ENCODE data around the gene ZNF793.

The ZNF793 gene

DNA sequence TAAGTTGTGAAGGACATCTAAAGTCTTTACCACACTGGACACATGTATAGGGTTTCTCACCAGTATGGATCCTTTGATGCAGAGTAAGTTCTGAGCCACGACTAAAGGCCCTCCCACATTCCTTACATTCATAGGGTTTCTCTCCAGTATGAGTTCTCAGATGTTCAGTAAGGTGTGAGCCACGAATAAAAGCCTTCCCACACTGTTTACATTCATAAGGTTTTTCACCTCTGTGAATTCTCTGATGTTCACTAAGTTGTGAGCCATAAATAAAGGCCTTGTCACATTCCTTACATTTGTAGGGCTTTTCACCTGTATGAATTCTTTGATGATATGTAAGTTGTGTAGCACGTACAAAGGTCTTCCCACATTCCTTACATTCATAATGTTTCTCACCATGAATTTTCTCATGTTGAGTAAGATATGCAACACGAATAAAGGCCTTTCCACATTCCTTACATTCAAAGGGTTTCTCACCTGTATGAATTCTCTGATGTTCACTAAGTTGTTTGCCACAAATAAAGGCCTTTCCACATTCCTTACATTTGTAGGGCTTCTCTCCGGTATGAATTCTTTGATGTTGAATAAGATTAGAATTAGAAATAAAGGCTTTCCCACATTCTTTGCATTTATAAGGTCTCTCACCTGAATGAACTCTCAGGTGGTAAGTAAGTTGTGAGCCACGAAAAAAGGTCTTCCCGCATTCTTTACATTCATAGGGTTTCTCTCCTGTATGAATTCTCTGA is 58.1 kb downstream of the ZNF793 start:
- H3K4me1 ChIP-seq (ENCODE audit: control insufficient read depth, insufficient read depth, low read length) = no peaks in the 10 kb centered on the region
- peaks cover 5 to 22% of the 10 kb centered on the region in 2 experiments for H3K36me3 ChIP-seq (ENCODE audit: control insufficient read depth in 2 of 2, insufficient read depth in 1 of 2, low read length in 2 of 2)
- no peak for TF ChIP-seq ZNF211 (tag by site-specific recombination; IDR thresholded peaks at IDR 0.05; ENCODE audit: low read depth)
- peak; percentile 98; the same call in 1 of the 2 replicates for TF ChIP-seq TRIM28 (IDR thresholded peaks at IDR 0.05; ENCODE audit: borderline replicate concordance, low read length)
- no peak for TF ChIP-seq ZXDB (tag by site-specific recombination; IDR thresholded peaks at IDR 0.05)
- 0 out of 2 replicates have a peak, but pooled peaks have one; percentile 7 for TF ChIP-seq ZSCAN30 (tag by site-specific recombination; IDR thresholded peaks at IDR 0.05)
- TF ChIP-seq ZNF626 (tag by site-specific recombination; IDR thresholded peaks at IDR 0.05) = peak; percentile 33
- no peak for TF ChIP-seq MYNN (tag by site-specific recombination; IDR thresholded peaks at IDR 0.05; ENCODE audit: borderline replicate concordance)
- peak; percentile 97 for TF ChIP-seq ZNF274 (IDR thresholded peaks at IDR 0.05; ENCODE audit: low read length)
- peak; percentile 97 for TF ChIP-seq ZNF274 (tag by site-specific recombination; IDR thresholded peaks at IDR 0.05; ENCODE audit: borderline replicate concordance)
- TF ChIP-seq SCRT2 (tag by site-specific recombination; IDR thresholded peaks at IDR 0.05) = 0 out of 2 replicates have a peak, but pooled peaks have one; percentile 31
- 0 out of 2 replicates have a peak, but pooled peaks have one; percentile 13 for TF ChIP-seq ZNF174 (tag by site-specific recombination; IDR thresholded peaks at IDR 0.05)
- TF ChIP-seq ZNF571 (tag by site-specific recombination; IDR thresholded peaks at IDR 0.05) = peak; percentile 58; the same call in 1 of the 2 replicates
- TF ChIP-seq SETDB1 (IDR thresholded peaks at IDR 0.05; ENCODE audit: insufficient read length, low read length) = peak; percentile 100
- TF ChIP-seq ZNF621 (tag by site-specific recombination; IDR thresholded peaks at IDR 0.05) = no peak
- no peak overlapping the region for H3K4me3 ChIP-seq (ENCODE audit: low read depth, low read length)
- no peak overlapping the region for H3K27ac ChIP-seq (ENCODE audit: extremely low read depth, low read depth, low read length)
- ChIA-PET POLR2A (no interaction called here), CTCF (no interaction called here)
- peaks cover 54% of the 10 kb centered on the region for H3K9me3 ChIP-seq (ENCODE audit: control insufficient read depth, insufficient read depth, low read depth, low read length)

DNA sequence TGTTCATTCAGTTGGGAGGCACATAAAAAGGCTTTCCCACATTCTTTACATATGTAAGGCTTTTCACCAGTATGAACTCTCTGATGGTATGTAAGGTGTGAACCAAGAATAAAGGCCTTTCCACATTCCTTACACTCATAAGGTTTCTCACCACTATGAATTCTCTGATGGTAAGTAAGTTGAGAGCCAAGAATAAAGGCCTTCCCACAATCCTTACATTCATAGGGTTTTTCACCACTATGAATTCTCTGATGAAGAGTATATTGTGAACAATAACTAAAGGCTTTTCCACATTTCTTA is 58.6 kb downstream of the ZNF793 start:
- CTCF ChIA-PET = no interaction called here
- Histone ChIP-seq H3K36me3 (ENCODE audit: control insufficient read depth in 2 of 2, insufficient read depth in 1 of 2, low read length in 2 of 2) (peaks cover 5 to 22% of the 10 kb centered on the region in 2 experiments), H3K4me3 (ENCODE audit: low read depth, low read length) (no peak overlapping the region), H3K27ac (ENCODE audit: extremely low read depth, low read depth, low read length) (no peak overlapping the region), H3K4me1 (ENCODE audit: control insufficient read depth, insufficient read depth, low read length) (no peaks in the 10 kb centered on the region), H3K9me3 (ENCODE audit: control insufficient read depth, insufficient read depth, low read depth, low read length) (peaks cover 58% of the 10 kb centered on the region)
- peak; percentile 90 for TF ChIP-seq ZNF274 (IDR thresholded peaks at IDR 0.05; ENCODE audit: low read length)
- peak; percentile 91; the same call in 1 of the 2 replicates for TF ChIP-seq ZNF274 (tag by site-specific recombination; IDR thresholded peaks at IDR 0.05; ENCODE audit: borderline replicate concordance)
- TF ChIP-seq ZBTB7A (tag by site-specific recombination; IDR thresholded peaks at IDR 0.05; ENCODE audit: low read depth) = no peak
- no peak for TF ChIP-seq ZNF37A (tag by site-specific recombination; IDR thresholded peaks at IDR 0.05)
- TF ChIP-seq TRIM28 (IDR thresholded peaks at IDR 0.05; ENCODE audit: borderline replicate concordance, low read length) = peak; percentile 73; the same call in 1 of the 2 replicates
- POLR2A ChIA-PET = no interaction called here

DNA sequence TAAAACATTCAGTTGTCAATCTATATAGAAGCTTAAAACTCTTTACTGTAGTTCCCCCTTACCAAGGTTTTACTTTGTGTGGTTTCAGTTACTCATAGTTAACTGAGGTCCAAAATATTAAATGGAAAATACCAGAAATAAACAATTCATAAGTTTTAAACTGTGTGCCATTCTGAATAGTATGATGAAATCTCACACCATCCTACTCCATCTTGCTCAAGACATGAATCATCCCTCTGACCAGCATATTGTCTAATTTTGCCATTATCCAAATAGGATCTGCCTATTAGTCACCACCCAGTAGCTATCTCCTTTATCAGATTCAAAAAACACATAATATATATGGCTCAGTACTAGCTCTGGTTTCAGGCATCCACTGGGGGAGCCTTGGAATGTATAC is 65.5 kb downstream of the ZNF793 start:
- H3K9me3 ChIP-seq (ENCODE audit: control insufficient read depth, insufficient read depth, low read depth, low read length) = peaks cover 43% of the 10 kb centered on the region
- ChIA-PET CTCF (interaction anchor here (0.6 to 1.0 kb wide), 3 partner anchors 11 to 201 kb away, joined by 3 to 4 read pairs (median 4); partner anchors contain the start of gene ZNF527), POLR2A (no interaction called here)
- no peak overlapping the region for H3K27ac ChIP-seq (ENCODE audit: extremely low read depth, low read depth, low read length)
- no peak for TF ChIP-seq ZBTB8A (tag by site-specific recombination; IDR thresholded peaks at IDR 0.05)
- H3K36me3 ChIP-seq (ENCODE audit: control insufficient read depth in 2 of 2, insufficient read depth in 1 of 2, low read length in 2 of 2) = peaks cover 4 to 5% of the 10 kb centered on the region in 2 experiments
- H3K4me1 ChIP-seq (ENCODE audit: control insufficient read depth, insufficient read depth, low read length) = no peaks in the 10 kb centered on the region
- no peak overlapping the region for H3K4me3 ChIP-seq (ENCODE audit: low read depth, low read length)

DNA sequence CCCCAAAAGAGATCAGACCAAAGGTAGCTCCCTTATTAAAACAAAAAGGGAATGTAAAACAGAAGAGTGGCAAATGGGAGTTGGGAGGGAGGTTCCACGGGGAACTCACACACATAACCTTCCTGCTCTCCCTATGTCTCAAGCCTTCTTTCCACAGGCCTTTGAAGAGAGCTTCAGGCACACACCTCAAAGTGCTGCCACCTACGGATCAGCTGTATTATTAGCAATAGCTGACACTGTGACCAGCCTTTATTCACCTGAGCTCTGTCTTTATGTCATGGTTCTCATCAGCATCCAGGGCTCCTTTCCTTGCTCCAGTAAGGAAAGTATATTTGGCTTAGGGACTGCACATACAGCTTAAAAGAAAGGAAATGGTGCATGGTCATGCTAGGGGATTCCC is 76.6 kb downstream of the ZNF793 start:
- peaks cover 18% of the 10 kb centered on the region for H3K9me3 ChIP-seq (ENCODE audit: control insufficient read depth, insufficient read depth, low read depth, low read length)
- POLR2A ChIA-PET = interaction anchor here (1.4 kb wide), 1 partner anchor 11 kb away, joined by 5 read pairs; the partner anchor contains the start of genes ZNF540 and ZNF571
- CTCF ChIA-PET = interaction anchor here (0.8 to 1.2 kb wide), 7 partner anchors 9 to 149 kb away, joined by 3 to 6 read pairs (median 4); no protein-coding TSS in a partner anchor
- peaks cover 68 to 77% of the 10 kb centered on the region in 2 experiments for H3K36me3 ChIP-seq (ENCODE audit: control insufficient read depth in 2 of 2, insufficient read depth in 1 of 2, low read length in 2 of 2)
- no peak overlapping the region for H3K4me3 ChIP-seq (ENCODE audit: low read depth, low read length)
- H3K27ac ChIP-seq (ENCODE audit: extremely low read depth, low read depth, low read length) = no peak overlapping the region
- no peaks in the 10 kb centered on the region for H3K4me1 ChIP-seq (ENCODE audit: control insufficient read depth, insufficient read depth, low read length)
- TF ChIP-seq ZNF549 (tag by site-specific recombination; IDR thresholded peaks at IDR 0.05) (no peak), KLF7 (tag by site-specific recombination; IDR thresholded peaks at IDR 0.05; ENCODE audit: borderline replicate concordance) (no peak), ZNF2 (tag by site-specific recombination; IDR thresholded peaks at IDR 0.05) (no peak), ZNF529 (tag by site-specific recombination; IDR thresholded peaks at IDR 0.05; ENCODE audit: insufficient replicate concordance) (no peak), ZNF23 (tag by site-specific recombination; IDR thresholded peaks at IDR 0.05; ENCODE audit: borderline replicate concordance) (no peak), ZNF626 (tag by site-specific recombination; IDR thresholded peaks at IDR 0.05) (no peak), ZFP3 (tag by site-specific recombination; IDR thresholded peaks at IDR 0.05; ENCODE audit: low read depth) (no peak), ZNF501 (tag by site-specific recombination; IDR thresholded peaks at IDR 0.05) (no peak), ZFP69B (tag by site-specific recombination; IDR thresholded peaks at IDR 0.05) (no peak)
- TF ChIP-seq, protein P1, sequence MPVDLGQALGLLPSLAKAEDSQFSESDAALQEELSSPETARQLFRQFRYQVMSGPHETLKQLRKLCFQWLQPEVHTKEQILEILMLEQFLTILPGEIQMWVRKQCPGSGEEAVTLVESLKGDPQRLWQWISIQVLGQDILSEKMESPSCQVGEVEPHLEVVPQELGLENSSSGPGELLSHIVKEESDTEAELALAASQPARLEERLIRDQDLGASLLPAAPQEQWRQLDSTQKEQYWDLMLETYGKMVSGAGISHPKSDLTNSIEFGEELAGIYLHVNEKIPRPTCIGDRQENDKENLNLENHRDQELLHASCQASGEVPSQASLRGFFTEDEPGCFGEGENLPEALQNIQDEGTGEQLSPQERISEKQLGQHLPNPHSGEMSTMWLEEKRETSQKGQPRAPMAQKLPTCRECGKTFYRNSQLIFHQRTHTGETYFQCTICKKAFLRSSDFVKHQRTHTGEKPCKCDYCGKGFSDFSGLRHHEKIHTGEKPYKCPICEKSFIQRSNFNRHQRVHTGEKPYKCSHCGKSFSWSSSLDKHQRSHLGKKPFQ (tag by site-specific recombination; IDR thresholded peaks at IDR 0.05) = no peak
- TF ChIP-seq, protein P2, sequence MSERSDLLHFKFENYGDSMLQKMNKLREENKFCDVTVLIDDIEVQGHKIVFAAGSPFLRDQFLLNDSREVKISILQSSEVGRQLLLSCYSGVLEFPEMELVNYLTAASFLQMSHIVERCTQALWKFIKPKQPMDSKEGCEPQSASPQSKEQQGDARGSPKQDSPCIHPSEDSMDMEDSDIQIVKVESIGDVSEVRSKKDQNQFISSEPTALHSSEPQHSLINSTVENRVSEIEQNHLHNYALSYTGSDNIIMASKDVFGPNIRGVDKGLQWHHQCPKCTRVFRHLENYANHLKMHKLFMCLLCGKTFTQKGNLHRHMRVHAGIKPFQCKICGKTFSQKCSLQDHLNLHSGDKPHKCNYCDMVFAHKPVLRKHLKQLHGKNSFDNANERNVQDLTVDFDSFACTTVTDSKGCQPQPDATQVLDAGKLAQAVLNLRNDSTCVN (tag by site-specific recombination; optimal IDR thresholded peaks at IDR 0.05) = no peak
